SW 1271 (cell line): ENCODE results near the gene NOL7.

Experiments
- DNase-seq, 2 experiments: peaks; one replicate each; lab custom pipeline; 2025; lab: John Stamatoyannopoulos, UW

Gene NOL7

GRCh38 chr6:13614926-13615791 is at the start of gene NOL7:
TSS of gene NOL7 (plus strand) at chr6:13615335. CDS start at chr6:13615359, 24 bp downstream.
- peak; percentile 95 to 96 for DNase-seq

- no peak for DNase-seq
These were observed 49.2 kb upstream of the NOL7 start for GRCh38 chr6:13565921-13566320.

GRCh38 chr6:13566500-13566899 is 48.6 kb upstream of the NOL7 start:
- DNase-seq: no peak

- DNase-seq: no peak
These were observed 46.2 kb upstream of the NOL7 start for GRCh38 chr6:13568970-13569369.

GRCh38 chr6:13572240-13572639 is 42.9 kb upstream of the NOL7 start:
- DNase-seq: no peak

GRCh38 chr6:13572951-13573654 is 42.0 kb upstream of the NOL7 start:
- no peak for DNase-seq

- no peak for DNase-seq
These were observed 41.4 kb upstream of the NOL7 start for GRCh38 chr6:13573669-13574110.

GRCh38 chr6:13574149-13574570 is 41.0 kb upstream of the NOL7 start:
- peak; percentile 88 to 94 for DNase-seq

- peak; percentile 93 to 94 for DNase-seq
These were observed 40.4 kb upstream of the NOL7 start, which contains the start of gene SIRT5 for GRCh38 chr6:13574571-13575376. TSS of gene SIRT5 (plus strand) at chr6:13574601. CDS start at chr6:13584111, 9,510 bp downstream.

GRCh38 chr6:13575377-13575775 is 39.8 kb upstream of the NOL7 start:
- no peak for DNase-seq

- DNase-seq: no peak
These were observed 39.1 kb upstream of the NOL7 start for GRCh38 chr6:13576017-13576416.

- DNase-seq: no peak
These were observed 37.2 kb upstream of the NOL7 start for GRCh38 chr6:13577926-13578325.

GRCh38 chr6:13579911-13580310 is 35.2 kb upstream of the NOL7 start:
- no peak for DNase-seq

GRCh38 chr6:13581700-13582229 is 33.4 kb upstream of the NOL7 start:
- DNase-seq: no peak

- no peak for DNase-seq
These were observed 28.3 kb upstream of the NOL7 start for GRCh38 chr6:13586603-13587542.

- no peak for DNase-seq
These were observed 25.3 kb upstream of the NOL7 start for GRCh38 chr6:13589801-13590200.

- DNase-seq: no peak
These were observed 24.5 kb upstream of the NOL7 start for GRCh38 chr6:13590574-13591153.

- DNase-seq: no peak
These were observed 23.8 kb upstream of the NOL7 start for GRCh38 chr6:13591205-13591921.

- no peak for DNase-seq
These were observed 22.0 kb upstream of the NOL7 start for GRCh38 chr6:13593103-13593502.

- DNase-seq: no peak
These were observed 21.4 kb upstream of the NOL7 start for GRCh38 chr6:13593720-13594119.
